AG04449 (cell line): Measurements from ENCODE around the gene KCTD17.

ENCODE experiments used
- CTCF ChIA-PET: fragments of 350-600 bp; formaldehyde crosslinking; extraction: SDS; loops from one replicate; lab custom pipeline; 2021; ENCODE audit warnings: antibody characterized with exemption; lab: Yijun Ruan, JAX
- POLR2A ChIA-PET: fragments of 400-600, 350-600 bp; formaldehyde crosslinking; extraction: SDS; loops from one replicate; lab custom pipeline; 2020; ENCODE audit warnings: antibody characterized with exemption, inconsistent platforms; lab: Yijun Ruan, JAX
- DNase-seq: peaks from one replicate; pipeline ENCODE4 v3.0.0-alpha.2; 2010; ENCODE audit warnings: low read depth, low spot score
- H3K4me3 ChIP-seq: 2 replicates; pipeline ENCODE4 v1.5.1; 2011; ENCODE audit warnings: low read depth, mild to moderate bottlenecking, control low read depth, low read length
- TF ChIP-seq, protein P1 (sequence below): IDR thresholded peaks from one replicate; pipeline ENCODE4 v1.5.1; 2011; ENCODE audit warnings: mild to moderate bottlenecking, moderate library complexity, low read length, control low read depth, inconsistent platforms; ENCODE audit not compliant: insufficient read depth; ENCODE audit errors: missing control alignments

The KCTD17 gene

DNA sequence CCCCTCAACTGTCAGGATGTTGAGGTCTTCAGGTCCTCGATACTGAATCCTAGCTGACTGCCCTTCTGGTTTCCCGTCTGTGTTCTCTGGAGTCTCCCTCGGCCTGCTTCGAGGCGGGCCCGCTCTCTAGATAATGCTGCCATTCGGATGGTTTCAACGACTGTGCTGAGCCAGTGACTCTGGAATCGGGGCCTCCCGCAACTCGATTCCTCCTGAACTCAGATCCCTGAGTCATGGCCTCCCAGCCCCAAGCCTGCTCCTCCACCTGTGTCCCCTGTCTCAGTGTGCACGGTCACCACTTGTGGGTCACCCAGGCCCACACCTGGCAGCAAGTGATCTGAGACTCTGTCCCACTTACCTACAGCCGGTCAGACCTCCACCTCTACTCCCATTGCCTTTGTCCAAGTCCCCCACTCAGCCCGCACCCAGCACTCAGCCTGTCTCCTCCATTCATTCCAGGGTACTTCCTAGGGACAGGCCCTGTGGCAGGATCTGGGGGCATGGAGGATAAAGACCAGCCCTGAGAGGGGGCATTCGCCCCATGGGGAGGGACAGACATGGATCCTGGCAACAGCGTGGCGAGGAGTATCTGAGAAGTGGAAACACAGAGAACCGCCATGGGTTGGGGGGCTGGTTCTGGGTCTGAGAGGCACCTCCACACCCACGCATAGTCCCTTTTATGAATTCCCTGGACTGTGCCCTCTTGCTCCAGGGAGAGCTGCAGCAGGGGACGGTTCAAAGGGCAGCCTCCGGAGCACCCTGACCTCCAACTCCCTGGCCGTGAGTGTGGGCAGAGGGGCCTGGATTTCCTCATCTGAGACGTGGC is 17.7 kb upstream of the KCTD17 start:
- no peak for DNase-seq
- POLR2A ChIA-PET, result interaction anchor here (1.0 kb wide), 1 partner anchor 9 kb away, joined by 3 read pairs; no protein-coding TSS in a partner anchor

GRCh38 chr22:37036655-37037377 is 14.7 kb upstream of the KCTD17 start:
- ChIA-PET CTCF (interaction anchor here (0.8 to 2.5 kb wide), 4 partner anchors 9 to 162 kb away, joined by 3 to 12 read pairs (median 7); no protein-coding TSS in a partner anchor), POLR2A (interaction anchor here (0.7 to 1.2 kb wide), 2 partner anchors 11 to 297 kb away, joined by 3 to 4 read pairs; no protein-coding TSS in a partner anchor)
- H3K4me3 ChIP-seq, result no peak overlapping the region
- no peak for DNase-seq
- TF ChIP-seq, protein P1, sequence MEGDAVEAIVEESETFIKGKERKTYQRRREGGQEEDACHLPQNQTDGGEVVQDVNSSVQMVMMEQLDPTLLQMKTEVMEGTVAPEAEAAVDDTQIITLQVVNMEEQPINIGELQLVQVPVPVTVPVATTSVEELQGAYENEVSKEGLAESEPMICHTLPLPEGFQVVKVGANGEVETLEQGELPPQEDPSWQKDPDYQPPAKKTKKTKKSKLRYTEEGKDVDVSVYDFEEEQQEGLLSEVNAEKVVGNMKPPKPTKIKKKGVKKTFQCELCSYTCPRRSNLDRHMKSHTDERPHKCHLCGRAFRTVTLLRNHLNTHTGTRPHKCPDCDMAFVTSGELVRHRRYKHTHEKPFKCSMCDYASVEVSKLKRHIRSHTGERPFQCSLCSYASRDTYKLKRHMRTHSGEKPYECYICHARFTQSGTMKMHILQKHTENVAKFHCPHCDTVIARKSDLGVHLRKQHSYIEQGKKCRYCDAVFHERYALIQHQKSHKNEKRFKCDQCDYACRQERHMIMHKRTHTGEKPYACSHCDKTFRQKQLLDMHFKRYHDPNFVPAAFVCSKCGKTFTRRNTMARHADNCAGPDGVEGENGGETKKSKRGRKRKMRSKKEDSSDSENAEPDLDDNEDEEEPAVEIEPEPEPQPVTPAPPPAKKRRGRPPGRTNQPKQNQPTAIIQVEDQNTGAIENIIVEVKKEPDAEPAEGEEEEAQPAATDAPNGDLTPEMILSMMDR, result no peak

More for the DNA sequence above, 17.7 kb upstream of the KCTD17 start:
- no peak overlapping the region for H3K4me3 ChIP-seq
- TF ChIP-seq, protein P1, result no peak
- CTCF ChIA-PET, result interaction anchor here (1.5 to 6.5 kb wide), 3 partner anchors 11 to 12 kb away, joined by 7 to 78 read pairs (median 65); no protein-coding TSS in a partner anchor

DNA sequence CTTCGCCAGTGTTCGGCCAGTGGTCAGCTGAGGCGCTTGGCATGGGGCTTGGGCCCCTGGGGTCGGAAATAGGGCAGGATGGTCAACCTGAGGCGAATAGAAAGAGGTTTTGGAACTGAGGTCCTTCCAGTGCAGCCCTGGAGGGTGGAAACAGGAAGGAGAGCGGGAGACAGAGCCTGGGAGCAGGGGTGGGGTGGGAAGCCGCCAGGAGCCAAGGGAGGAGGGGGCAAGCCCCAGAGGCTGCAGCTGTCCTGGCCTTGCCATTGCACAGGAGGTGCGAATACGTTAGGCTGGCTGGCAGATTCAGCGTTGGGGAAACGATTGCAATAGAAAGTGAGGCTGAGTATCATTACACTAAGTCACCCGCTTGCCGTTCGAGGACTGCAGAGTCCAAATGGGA is 13.9 kb upstream of the KCTD17 start:
- no peak overlapping the region for H3K4me3 ChIP-seq
- TF ChIP-seq, protein P1, result no peak
- no peak for DNase-seq
- ChIA-PET POLR2A (interaction anchor here (1.2 kb wide), 1 partner anchor 12 kb away, joined by 3 read pairs; no protein-coding TSS in a partner anchor), CTCF (interaction anchor here (1.3 to 2.5 kb wide), 4 partner anchors 8 to 16 kb away, joined by 3 to 12 read pairs (median 7); no protein-coding TSS in a partner anchor)

DNA sequence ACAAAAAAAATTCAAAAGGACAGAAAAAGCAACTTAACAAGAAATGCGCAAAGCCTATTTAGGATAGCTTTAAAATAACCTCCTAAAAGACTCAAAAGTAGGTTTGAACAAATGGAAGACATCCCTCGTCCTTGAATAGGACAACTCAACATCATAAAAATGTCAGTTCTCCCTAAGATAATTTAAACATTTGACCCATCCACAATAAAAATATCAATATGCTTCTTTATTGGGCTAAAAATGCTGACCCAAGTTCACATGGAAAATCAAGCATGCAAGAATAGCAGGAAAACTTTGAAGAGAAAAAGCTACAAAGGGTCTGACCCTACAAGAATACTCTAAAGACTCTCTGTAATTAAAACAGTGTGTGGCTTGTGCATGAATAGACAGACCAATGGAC is 12.1 kb upstream of the KCTD17 start:
- ChIA-PET POLR2A (no interaction called here), CTCF (interaction anchor here (1.3 kb wide), 1 partner anchor 160 kb away, joined by 3 read pairs; no protein-coding TSS in a partner anchor)
- no peak for DNase-seq
- TF ChIP-seq, protein P1, result no peak
- H3K4me3 ChIP-seq, result no peak overlapping the region

DNA sequence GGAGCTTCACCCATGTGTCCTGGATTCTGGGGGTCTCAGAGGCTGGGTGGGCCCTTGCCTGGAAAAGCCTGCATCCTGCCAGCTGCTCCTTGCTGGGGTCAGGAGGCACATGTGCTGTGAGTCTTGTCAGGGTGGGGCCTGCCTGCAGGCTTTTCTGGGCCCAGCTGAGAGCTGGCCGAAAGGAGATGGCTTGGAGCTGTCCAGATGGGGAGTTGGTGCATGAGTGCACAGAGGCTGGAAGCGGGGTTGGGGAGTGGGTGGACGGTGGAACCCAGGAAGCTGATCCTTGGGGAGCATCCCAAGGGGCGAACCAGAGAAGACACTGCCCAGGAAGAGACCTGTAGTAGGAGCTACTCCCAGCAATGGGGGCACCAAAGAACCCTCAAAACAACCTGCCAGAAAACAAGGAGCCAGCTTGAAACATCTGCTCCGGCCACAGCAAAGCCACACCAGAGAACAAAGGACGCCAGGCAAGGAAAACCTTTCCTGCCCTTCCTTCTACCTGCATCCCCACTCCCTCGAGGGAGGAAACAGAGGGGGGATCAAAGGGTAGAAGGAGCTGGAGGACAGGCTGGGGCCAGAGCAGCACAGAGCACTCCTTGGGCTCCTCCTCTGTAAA is 8.2 kb upstream of the KCTD17 start:
- no peak for DNase-seq
- POLR2A ChIA-PET, result interaction anchor here (0.7 kb wide), 1 partner anchor 10 kb away, joined by 3 read pairs; no protein-coding TSS in a partner anchor

More for the DNA sequence above, 8.2 kb upstream of the KCTD17 start:
- H3K4me3 ChIP-seq, result no peak overlapping the region
- CTCF ChIA-PET, result interaction anchor here (1.0 to 5.1 kb wide), 11 partner anchors 10 to 497 kb away, joined by 3 to 78 read pairs (median 4); no protein-coding TSS in a partner anchor
- TF ChIP-seq, protein P1, result no peak
